Neutrophil (primary cell): Measurements from ENCODE around the gene ASTN2.

Experiments used
- H3K27ac ChIP-seq: fragments of 200-600 bp; sonication (generic); 2 replicates; pipeline ENCODE4 v1.5.1; 2016; ENCODE audit warnings: mild to moderate bottlenecking, moderate library complexity
- H3K27me3 ChIP-seq: fragments of 200-600 bp; sonication (generic); 2 replicates; pipeline ENCODE4 v1.6.0; 2016; ENCODE audit warnings: mild to moderate bottlenecking
- H3K36me3 ChIP-seq: fragments of 200-600 bp; sonication (generic); 2 replicates; pipeline ENCODE4 v1.5.1; 2017
- H3K4me1 ChIP-seq, 2 experiments: fragments of 200-600 bp in 1 of 2; sonication (generic) in 1 of 2; 1 replicate in 1 of 2; 2 replicates in 1 of 2; pipeline versions ENCODE4 v1.5.1 to v1.6.1; 2013 to 2016; ENCODE audit warnings: low read depth in 1 of 2, low read length in 1 of 2, mild to moderate bottlenecking in 1 of 2, moderate library complexity in 1 of 2; ENCODE audit not compliant: control insufficient read depth in 1 of 2, insufficient read depth in 1 of 2
- H3K4me3 ChIP-seq, 2 experiments: fragments of 200-600 bp in 1 of 2; sonication (generic) in 1 of 2; 1 replicate in 1 of 2; 2 replicates in 1 of 2; pipeline ENCODE4 v1.5.1; 2013 to 2016; ENCODE audit warnings: low read depth in 1 of 2, low read length in 1 of 2, mild to moderate bottlenecking in 1 of 2, moderate library complexity in 1 of 2
- H3K9me3 ChIP-seq: fragments of 200-600 bp; sonication (generic); 2 replicates; pipeline ENCODE4 v1.5.1; 2016
- CTCF ChIP-seq: fragments of 200-600 bp; sonication (generic); IDR thresholded peaks from 2 replicates; pipeline ENCODE4 v1.5.1; 2016; ENCODE audit warnings: antibody characterized with exemption

The ASTN2 gene

GRCh38 chr9:117411547-117411946 is 3.3 kb downstream of the ASTN2 start:
- Histone ChIP-seq H3K4me3 (no peak overlapping the region), H3K36me3 (no peaks in the 10 kb centered on the region), H3K27me3 (peaks cover 86% of the 10 kb centered on the region), H3K9me3 (no peaks in the 10 kb centered on the region), H3K27ac (no peak overlapping the region), H3K4me1 (no peaks in the 10 kb centered on the region)
- no peak for TF ChIP-seq CTCF

DNA sequence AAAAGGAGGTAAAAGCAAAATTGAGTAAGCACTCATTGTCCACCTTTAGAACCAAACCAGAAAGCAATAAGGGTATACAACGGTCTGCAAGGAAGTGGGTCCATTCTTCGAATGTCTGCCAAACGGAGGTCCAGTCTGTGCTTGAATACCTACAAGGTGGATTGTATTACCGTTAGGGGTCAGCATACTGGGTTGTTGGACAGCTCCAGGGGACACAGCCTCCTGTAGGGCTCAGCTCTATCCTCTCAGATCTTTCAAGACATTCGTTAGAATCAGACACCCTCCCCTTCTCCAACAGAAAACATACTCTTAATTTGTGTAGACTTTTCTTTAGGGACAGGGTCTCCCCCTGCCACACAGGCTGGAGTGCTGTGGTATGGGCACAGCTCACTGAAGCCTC is 5.5 kb downstream of the ASTN2 start:
- Histone ChIP-seq H3K4me1 (no peaks in the 10 kb centered on the region), H3K4me3 (no peak overlapping the region), H3K36me3 (no peaks in the 10 kb centered on the region), H3K27ac (no peak overlapping the region), H3K9me3 (no peaks in the 10 kb centered on the region), H3K27me3 (peaks cover 64% of the 10 kb centered on the region)
- no peak for TF ChIP-seq CTCF

GRCh38 chr9:117407436-117408022 is 7.3 kb downstream of the ASTN2 start:
- TF ChIP-seq CTCF, result no peak
- Histone ChIP-seq H3K4me1 (no peaks in the 10 kb centered on the region), H3K4me3 (no peak overlapping the region), H3K36me3 (no peaks in the 10 kb centered on the region), H3K27me3 (peaks cover 53% of the 10 kb centered on the region), H3K9me3 (no peaks in the 10 kb centered on the region), H3K27ac (no peak overlapping the region)

GRCh38 chr9:117405950-117406705 is 8.7 kb downstream of the ASTN2 start:
- no peaks in the 10 kb centered on the region for H3K9me3 ChIP-seq
- no peak overlapping the region for H3K27ac ChIP-seq
- H3K36me3 ChIP-seq, result no peaks in the 10 kb centered on the region
- peaks cover 40% of the 10 kb centered on the region for H3K27me3 ChIP-seq
- TF ChIP-seq CTCF, result no peak
- no peak overlapping the region for H3K4me3 ChIP-seq
- H3K4me1 ChIP-seq, result no peaks in the 10 kb centered on the region

- Histone ChIP-seq H3K36me3 (no peaks in the 10 kb centered on the region), H3K9me3 (no peaks in the 10 kb centered on the region), H3K27ac (no peak overlapping the region), H3K27me3 (peaks cover 17% of the 10 kb centered on the region), H3K4me3 (no peak overlapping the region), H3K4me1 (no peaks in the 10 kb centered on the region)
- TF ChIP-seq CTCF, result no peak
Observed at GRCh38 chr9:117403848-117404247, 11.0 kb downstream of the ASTN2 start.
